ENCODE measurements around the gene SNAI3. TPM values are rescaled to one million over a fixed set of nuclear protein-coding genes. Genes with fewer than 3 reads are reported as not detected.

The SNAI3 gene
- total RNA-seq, 1 experiment from 2014 or later = 0.88 TPM

DNA sequence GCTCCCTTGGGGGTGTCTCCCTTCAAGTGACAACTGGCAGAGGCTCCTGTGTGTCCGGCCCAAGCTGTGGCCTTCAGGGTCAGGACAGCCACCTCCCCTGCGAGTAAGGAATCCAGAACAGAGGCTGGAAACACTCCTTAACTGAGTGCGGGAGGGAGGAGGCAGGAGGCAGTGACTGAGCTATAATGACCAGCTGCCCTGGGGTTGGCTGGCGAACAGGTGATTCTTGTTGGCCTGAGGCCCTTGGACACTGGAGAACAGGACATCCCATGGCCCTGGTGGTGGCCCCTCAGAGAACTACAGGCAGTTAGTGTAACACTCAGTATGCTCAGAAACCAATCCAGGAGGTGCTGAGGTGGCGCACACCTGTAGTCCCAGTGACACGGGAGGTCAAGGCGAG lies 9.4 kb upstream of the SNAI3 start:
- in situ Hi-C loops (cut with HindIII; ENCODE audit: low pct_unique_long_range_greater_than_20kb, low sequenced_read_pairs) = no loop called here
- DNase-seq (ENCODE audit: low read depth) = no peak

DNA sequence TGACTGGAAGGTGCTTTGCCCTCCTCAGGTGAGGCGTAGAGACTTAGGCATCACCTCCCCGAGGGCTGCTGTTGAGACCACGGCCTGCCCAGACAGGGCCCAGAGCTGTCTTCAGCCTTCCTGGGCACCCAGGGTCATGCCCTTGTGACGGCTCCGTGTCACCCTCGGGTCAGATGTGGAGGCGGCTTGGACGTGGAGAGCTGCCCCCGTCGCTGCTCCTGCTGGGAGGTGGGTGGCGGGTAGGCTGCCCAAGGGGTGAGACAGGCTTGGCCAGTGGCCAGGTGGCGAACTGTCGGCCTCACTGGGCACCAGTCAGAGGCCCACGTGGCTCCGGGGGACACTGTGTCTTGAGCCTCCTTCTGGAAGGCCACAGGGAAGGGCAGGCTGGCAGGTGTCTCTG lies 8.9 kb upstream of the SNAI3 start:
- DNase-seq (ENCODE audit: low read depth) = no peak
- in situ Hi-C loops (cut with HindIII; ENCODE audit: low pct_unique_long_range_greater_than_20kb, low sequenced_read_pairs) = no loop called here

DNA sequence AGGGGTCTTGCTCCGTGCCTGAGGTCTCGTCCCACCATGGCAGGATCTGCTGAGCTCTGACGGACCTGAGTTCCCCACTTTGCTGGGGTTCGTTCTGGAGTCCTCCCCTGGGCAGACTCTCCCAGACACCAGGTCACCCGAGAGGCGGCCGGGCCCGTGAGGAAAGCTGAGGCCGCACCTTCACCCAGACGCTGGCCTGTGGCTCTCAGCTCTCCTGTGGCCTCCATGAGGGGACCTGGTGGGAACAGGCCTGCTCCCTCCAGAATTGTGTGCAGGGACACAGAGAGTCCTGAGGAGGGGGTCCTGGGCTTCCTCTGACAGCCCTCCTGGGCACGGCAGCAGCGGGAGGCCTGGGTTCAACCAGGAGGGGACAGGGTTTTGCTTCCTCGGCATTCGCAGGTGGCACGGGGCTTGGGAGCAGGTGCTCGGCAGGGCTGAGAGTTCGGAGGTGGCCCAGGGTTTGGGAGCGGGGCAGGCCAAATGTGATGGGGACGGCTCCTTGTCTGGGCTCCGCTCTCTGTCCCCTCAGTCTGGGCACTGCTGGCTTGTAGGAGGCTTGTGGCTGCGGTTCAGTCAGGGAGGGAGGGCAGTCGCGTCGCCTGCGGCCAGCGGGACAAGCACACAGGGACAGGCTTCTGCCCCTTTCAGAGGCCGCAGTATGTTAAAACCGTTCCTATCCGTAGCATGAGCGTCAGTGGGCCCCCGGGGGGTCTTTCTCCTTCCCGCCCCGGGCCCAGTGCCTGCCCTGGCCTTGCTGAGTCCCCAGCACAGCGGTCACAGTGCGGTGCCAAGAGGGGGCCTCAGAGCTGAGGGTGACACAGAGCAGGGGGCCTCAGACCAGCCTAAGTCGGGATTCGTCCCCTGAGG lies 8.1 kb upstream of the SNAI3 start:
- DNase-seq (ENCODE audit: low read depth) = no peak
- in situ Hi-C loops (cut with HindIII; ENCODE audit: low pct_unique_long_range_greater_than_20kb, low sequenced_read_pairs) = no loop called here

DNA sequence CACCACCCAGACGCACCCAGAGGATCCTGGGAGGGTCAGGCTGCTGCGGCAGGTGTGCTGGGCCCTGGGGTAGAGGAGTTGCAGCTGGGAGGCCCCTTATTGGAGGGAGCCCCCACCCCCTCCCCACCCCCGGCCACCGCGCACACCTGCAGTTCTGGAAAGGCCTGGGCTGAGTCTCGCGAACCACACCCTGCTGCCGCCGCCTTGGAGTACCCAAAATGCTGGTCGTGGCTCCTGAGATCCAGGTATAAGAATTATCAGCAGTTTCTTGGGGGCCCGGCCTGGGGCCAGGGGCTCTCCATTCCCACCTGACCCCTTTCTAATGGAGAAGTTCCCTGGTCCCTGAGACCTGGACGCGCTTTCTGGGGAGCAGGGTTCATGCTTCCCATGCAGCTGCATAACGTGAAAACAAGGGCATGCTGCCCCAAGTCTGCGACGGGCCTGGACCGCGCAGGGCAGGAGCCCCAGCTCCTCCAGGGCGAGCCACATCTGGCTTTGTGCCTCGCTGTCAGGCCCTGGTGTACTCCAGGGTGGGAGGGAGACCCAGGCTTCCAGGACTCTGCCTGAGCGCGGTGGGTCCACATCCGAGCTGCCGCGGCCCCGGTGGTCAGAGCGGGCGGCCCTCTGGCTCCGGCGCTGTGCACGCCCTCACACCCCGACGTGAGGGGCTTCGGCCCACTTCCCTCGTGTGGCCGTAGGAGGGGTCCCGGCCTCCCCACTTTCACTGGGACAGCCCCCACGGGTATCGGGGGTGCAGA lies 7.3 kb upstream of the SNAI3 start:
- DNase-seq (ENCODE audit: low read depth) = no peak
- in situ Hi-C loops (cut with HindIII; ENCODE audit: low pct_unique_long_range_greater_than_20kb, low sequenced_read_pairs) = no loop called here

DNA sequence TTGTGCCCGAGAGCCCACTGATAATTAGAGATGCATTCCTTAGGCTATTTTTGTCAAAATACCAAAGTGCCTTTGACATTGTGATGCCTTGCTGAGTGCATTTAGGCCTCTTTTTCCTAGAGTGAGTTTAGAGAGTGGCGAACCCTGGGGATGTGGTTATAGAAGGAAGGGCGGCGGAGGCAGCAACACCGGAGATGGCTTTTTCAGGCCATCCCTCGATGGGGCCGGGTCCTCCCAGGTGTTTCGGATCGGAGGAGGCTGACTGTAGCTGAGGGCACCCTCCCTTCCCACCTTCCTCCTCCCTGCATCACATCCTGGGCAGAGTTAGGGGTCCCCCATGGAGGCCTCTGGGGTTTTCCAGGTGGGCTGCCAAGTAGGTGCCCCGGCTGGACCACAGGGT lies 6.6 kb upstream of the SNAI3 start:
- in situ Hi-C loops (cut with HindIII; ENCODE audit: low pct_unique_long_range_greater_than_20kb, low sequenced_read_pairs) = no loop called here

DNA sequence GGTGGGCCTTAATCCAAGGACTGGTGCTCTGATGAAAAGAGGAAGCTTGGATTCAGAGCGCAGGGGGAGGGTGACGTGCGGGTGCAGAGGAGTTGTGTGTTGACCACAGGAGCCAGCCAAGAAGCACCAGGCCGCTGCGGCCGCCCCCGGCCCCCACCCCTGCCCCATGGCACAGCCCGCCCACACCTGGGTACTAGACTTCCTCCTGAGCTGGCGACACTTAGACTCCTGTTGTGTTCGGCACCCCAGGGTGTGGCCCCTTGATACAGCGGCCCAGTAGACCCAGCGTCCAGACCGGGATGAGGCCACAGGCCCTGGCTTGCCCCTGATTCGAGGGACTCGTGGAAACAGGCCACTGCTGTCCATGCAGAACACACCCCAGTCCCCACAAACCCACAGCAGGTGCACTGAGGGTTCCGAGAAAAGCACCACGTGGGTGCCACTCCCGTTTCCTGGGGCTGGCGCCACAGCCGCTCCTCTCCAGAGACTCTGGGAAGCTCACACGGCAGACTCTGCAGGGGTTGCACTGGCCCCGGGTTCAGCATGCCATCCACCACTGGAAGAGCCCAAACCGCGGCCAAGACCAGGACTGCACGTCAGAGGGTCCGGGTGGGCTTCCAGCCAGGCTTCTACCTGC lies 5.7 kb upstream of the SNAI3 start:
- no peak for DNase-seq (ENCODE audit: low read depth)
- in situ Hi-C loops (cut with HindIII; ENCODE audit: low pct_unique_long_range_greater_than_20kb, low sequenced_read_pairs) = no loop called here

More for the DNA sequence above, 6.6 kb upstream of the SNAI3 start:
- DNase-seq (ENCODE audit: low read depth) = no peak

DNA sequence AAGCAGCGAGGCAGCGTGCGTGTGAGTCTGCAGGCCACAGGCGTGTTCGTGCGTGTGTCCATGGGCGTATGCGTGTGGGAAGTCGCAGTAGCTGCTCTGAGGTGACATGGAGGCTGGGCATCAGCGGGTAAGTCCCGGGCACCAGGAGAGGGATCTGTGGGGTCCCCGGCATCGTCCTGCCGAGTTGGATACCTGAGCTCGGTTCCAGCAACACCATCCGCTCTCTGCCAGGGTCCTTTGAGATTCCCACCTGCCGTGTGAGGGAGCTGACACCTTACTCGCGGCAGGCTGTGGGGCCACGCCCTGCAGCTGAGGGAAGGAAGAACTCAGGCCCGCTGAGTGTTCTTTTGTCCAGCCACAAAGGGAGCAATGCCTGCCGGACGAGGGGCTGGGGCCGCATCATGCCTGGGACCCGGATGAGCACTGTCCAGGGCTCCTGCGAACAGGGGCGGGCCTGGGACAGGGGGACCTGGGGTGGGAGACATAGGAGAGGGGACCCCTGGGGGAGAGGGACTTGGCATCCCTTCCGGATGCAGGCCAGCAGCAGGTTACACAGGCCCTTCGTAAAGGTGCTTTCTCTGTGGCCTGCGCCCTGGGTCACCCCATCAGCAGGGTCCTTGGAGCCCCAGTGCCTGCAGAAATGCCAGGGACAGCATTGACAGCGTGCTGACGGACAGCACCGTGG lies 5.0 kb upstream of the SNAI3 start:
- DNase-seq (ENCODE audit: low read depth) = no peak
- in situ Hi-C loops (cut with HindIII; ENCODE audit: low pct_unique_long_range_greater_than_20kb, low sequenced_read_pairs) = no loop called here

DNA sequence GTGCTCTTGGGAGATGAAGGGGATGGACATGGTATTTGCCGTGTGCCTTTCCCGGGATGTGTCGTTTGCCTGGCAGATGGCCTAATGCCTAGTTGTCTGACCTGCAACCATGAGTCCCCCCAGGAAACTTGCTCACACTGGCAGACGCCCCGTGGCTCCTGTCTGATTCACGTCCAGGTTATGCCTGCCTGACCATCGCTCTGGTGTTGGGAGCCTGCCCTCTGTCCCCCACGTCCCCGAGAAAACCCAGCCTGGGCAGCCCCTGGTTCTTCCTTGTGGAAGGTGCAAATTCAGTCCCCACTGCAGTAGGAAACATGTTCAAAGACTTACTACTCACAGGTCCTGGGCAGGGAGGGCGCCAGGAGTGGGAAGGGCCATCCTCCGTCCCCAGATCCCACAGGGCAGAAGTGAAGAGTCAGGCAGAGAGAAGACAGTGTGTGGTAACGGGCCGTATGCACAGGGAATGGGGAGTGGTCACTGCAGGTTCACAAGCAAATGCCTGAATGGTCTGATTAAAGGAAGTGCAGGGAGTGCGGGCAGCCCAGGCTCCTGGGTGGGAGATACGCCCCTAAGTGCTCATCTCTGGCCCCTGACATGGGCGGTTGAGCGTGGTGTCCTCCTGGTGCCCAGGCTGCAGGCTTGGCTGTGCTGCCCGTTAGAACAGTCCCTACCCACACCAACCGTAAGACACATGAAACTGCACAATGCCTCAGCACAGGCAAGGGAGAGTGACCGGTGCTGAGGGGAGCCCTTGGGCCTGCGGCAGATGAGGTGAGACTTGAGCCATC lies 4.2 kb upstream of the SNAI3 start:
- in situ Hi-C loops (cut with HindIII; ENCODE audit: low pct_unique_long_range_greater_than_20kb, low sequenced_read_pairs) = no loop called here
- no peak for DNase-seq (ENCODE audit: low read depth)

DNA sequence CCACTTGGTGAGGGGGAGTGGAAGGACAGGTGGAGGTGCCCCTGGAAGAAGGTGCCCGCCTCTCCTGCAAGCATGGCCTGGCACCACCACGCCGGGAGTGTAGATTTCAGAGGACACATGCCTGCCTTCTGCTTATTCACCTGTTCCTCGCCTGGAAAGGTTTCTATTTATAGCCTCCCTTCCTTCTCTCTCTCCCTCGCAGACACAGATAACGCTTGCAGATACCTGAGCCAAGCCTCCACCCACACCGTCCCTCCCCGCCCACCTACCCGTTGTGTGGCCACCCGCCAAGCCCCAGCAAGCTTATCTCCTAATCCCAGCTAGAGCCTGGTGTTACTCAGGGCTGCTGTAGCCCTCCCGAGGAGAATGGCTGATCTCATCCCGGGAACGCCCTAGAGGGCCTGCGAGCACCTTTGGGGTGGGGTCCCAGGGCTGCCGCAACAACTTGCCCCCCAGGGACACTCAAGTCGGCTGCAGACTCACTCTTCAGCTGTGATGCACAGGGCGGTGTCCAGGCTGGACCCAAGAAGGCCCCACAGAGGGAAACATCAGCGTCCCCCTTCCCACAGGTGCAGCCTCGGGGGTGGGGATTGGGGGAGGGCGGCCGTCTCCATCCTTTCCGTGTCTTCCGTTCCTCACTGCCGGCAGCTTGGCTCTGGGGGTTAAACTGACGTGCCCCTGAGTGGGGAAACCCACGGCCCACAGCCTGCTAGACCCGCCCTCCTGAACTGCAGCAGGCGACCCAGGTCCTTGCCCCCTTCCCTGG lies 1.9 kb upstream of the SNAI3 start:
- DNase-seq (ENCODE audit: low read depth) = no peak
- in situ Hi-C loops (cut with HindIII; ENCODE audit: low pct_unique_long_range_greater_than_20kb, low sequenced_read_pairs) = no loop called here

DNA sequence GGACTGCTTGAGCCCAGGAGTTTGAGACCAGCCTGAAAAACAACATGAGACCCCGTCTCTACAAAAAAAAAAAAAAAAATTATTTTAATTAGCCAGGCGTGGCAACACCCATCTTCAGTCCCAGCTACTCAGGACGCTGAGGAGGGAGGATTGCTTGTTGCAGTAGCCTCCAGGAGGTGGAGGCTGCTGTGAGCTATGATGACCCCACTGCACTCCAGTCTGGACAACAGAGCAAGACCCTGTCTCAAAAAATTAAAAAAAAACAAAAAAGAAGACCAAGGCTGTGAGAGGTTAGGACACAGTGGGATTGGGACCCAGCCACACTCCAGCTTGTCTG lies 1.3 kb upstream of the SNAI3 start:
- in situ Hi-C loops (cut with HindIII; ENCODE audit: low pct_unique_long_range_greater_than_20kb, low sequenced_read_pairs) = no loop called here
- DNase-seq (ENCODE audit: low read depth) = no peak

DNA sequence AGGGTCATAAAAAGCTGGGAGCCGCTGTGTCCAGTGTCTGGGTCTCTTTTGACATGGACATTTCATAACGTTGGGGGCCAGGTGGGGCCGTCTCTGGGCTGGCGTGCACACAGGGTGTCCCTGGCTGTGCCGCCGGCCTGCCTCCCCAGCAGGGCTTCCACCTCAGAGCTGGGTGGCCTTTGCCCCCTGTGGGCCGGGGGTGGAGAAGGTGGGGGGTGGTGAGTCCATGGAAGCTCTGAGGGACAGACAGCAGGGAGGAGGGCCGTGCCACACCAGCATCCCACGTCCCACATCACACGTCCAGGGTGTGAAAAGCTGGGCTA lies 908 bp upstream of the SNAI3 start:
- in situ Hi-C loops (cut with HindIII; ENCODE audit: low pct_unique_long_range_greater_than_20kb, low sequenced_read_pairs) = no loop called here
- DNase-seq (ENCODE audit: low read depth) = no peak

DNA sequence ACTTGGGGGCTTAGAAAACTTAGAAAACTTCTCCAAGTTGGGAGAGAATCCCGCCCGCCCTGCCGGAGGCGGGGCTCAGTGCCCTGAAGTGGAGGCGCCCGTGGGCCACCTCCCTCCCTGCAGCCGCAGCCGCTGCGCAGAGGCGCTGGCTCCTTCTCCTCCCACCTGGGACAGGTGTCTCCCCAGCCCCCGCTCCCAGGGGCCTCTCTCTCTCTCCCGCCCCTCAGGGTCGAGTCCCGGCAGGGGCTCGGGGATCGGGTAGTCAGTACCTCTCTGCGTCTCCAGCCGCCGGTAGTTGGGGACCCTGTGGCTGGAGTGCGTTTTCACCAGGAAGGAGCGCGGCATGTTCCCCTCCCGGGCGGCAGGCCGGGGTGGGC lies 257 bp downstream of the SNAI3 start:
- no peak for DNase-seq (ENCODE audit: low read depth)
- in situ Hi-C loops (cut with HindIII; ENCODE audit: low pct_unique_long_range_greater_than_20kb, low sequenced_read_pairs) = no loop called here

DNA sequence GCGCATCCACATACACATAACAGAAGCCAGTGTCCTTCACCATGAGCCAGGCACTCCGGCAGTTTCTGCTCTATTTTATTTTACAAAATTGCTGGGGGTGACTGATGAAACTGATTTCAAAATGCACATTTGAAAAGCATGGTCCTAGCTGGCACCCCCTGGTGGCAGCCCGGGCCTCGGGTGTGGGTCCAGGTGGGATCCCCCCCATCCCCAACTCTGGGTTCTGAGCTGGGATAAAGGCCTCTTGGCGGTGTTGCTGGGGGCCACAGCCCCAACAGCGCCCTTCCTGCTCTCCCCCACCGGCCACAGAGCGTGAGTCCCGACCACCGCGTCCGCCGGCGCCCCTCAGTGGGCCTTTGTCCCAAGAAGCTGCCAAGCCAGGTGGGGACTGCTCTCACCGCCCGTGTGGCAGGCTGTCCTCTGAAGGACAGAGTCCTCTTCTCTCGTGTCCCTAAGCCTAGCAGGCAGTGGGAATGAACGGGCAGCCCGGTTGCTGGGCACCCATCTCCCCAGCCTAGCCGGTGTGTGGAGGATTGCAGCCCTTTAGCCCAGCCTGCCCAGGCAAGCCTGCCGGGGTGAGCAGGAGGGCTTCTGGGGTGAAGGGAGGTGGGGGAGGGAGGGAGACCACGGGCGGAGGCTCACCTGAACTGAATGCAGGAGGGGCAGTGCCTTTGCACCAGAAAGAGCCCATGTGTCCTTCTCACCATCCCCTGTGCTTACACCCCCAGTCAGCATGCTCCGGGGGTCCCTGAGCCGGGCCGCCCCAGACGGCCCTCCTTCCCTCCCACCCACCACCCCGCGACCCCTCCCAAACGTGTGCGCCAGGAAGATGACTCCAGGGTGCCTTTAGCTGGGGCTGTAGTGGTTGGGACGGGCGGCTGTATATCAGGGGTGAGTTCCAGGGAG lies 898 bp downstream of the SNAI3 start:
- in situ Hi-C loops (cut with HindIII; ENCODE audit: low pct_unique_long_range_greater_than_20kb, low sequenced_read_pairs) = no loop called here
- DNase-seq (ENCODE audit: low read depth) = no peak

DNA sequence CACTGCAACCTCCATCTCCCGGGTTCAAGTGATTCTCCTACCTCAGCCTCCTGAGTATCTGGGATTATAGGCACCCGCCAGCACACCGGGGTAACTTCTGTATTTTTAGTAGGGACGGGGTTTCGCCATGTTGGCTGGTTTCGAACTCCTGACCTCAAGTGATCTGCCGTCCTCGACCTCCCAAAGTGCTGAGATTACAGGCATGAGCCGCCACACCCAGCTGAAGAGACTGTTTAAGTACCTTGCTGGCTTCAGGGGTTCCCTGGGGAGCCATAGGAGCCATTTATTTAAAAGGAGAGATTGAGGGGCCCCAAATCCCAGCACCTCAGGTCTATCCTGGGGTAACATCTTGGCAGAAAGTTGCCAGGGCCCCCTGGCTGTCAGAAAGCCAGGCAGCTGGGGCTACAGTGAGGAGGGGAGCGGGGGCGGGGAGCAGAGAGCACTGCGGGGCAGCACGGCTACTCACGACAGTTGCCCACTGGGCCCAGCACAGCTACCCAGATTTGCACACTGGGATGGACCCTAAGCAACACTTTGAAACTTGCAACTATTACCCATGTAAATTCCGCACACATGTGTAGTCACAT lies 1.6 kb downstream of the SNAI3 start:
- in situ Hi-C loops (cut with HindIII; ENCODE audit: low pct_unique_long_range_greater_than_20kb, low sequenced_read_pairs) = no loop called here

DNA sequence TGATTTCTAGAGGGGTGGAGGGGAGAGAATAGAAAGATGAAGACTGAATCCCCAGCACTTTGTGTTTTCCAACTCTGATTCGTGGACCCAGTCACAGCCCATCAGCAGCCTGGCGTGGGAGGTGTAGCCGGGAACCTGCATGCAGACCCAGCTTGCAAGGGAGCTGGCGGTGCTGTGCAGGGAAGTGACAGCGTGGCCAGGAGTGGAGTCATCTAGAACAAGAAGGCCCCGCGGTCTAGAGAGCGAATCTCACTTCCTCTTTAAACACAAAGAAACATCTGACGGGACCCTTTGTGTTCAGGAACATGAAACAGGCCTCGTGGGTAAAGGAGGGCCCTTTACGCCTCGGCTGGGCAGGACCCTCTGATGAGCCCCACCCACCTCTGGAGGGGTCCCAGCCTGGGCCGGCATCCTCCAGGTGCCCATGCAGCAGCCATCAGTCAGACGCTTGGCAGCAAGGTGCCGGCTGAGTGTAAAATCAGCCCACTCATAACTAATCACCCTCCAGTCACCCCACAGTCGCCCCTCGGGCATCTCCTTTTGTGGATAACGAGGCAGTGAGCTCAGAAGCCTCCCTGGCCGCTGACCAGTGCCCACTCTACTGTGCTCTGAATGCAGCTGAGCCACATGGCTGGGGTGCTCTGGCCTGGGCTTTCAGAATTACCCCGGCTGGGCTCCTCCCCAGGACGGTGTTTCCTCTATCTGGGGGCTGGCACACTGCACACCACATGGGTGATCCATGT lies 4.4 kb downstream of the SNAI3 start:
- in situ Hi-C loops (cut with HindIII; ENCODE audit: low pct_unique_long_range_greater_than_20kb, low sequenced_read_pairs) = no loop called here

More for the DNA sequence above, 1.6 kb downstream of the SNAI3 start:
- DNase-seq (ENCODE audit: low read depth) = no peak

More for the DNA sequence above, 4.4 kb downstream of the SNAI3 start:
- no peak for DNase-seq (ENCODE audit: low read depth)
